ENCODE data around the gene ARMCX6.

GRCh38 chrX:101657495-101657894 is 39.7 kb upstream of the ARMCX6 start:
- TF ChIP-seq CTCF (IDR thresholded peaks at IDR 0.05; ENCODE audit: low read length): no peak
- no peak for TF ChIP-seq EZH2 (IDR thresholded peaks at IDR 0.05; ENCODE audit: borderline replicate concordance, low read length)
